ENCODE results near the gene GPR150. TPM values are rescaled to one million over a fixed set of nuclear protein-coding genes. Genes with fewer than 3 reads are reported as not detected.

GPR150 gene
- total RNA-seq, 1 experiment from 2014 or later = 0.17 TPM

DNA sequence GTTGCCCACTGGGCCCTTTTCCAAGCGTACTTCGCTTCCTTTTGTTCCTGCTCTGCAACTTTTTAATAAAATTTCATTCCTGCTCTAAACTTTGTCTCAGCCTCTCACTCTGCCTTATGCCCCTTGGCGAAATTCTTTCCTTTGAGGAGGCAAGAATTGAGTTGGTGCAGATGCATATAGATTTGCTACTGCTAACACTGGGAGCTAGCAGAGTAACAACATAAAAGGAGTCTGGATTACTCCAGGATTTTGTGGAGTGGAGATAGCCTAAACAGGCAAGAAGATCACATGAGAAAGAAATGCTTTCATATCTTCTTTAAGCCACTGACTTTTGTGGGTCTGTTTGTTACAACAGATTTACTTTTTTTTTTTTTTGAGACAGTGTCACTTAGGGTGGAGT is 13.8 kb downstream of the GPR150 start:
- H3K27ac Mint-ChIP-seq (ENCODE audit: unreplicated experiment) = no peak overlapping the region
- no peak overlapping the region for H3K4me3 Mint-ChIP-seq (ENCODE audit: low read depth, unreplicated experiment)
- H3K4me1 Mint-ChIP-seq (ENCODE audit: low read depth, unreplicated experiment) = peaks cover 14% of the 10 kb centered on the region
- no peaks in the 10 kb centered on the region for H3K36me3 Mint-ChIP-seq (ENCODE audit: insufficient read depth, unreplicated experiment)
- no peaks in the 10 kb centered on the region for H3K9me3 Mint-ChIP-seq (ENCODE audit: low read depth, unreplicated experiment)
- peaks cover 8% of the 10 kb centered on the region for H3K27me3 Mint-ChIP-seq (ENCODE audit: unreplicated experiment)
- no TSS peak for BruUV-seq (replicated peaks)
- CTCF ChIA-PET = no interaction called here
- no peak for DNase-seq
- intact Hi-C loops (cut with micrococcal nuclease; ENCODE audit: unreplicated experiment) = no loop called here
- TF ChIP-seq, protein P1, sequence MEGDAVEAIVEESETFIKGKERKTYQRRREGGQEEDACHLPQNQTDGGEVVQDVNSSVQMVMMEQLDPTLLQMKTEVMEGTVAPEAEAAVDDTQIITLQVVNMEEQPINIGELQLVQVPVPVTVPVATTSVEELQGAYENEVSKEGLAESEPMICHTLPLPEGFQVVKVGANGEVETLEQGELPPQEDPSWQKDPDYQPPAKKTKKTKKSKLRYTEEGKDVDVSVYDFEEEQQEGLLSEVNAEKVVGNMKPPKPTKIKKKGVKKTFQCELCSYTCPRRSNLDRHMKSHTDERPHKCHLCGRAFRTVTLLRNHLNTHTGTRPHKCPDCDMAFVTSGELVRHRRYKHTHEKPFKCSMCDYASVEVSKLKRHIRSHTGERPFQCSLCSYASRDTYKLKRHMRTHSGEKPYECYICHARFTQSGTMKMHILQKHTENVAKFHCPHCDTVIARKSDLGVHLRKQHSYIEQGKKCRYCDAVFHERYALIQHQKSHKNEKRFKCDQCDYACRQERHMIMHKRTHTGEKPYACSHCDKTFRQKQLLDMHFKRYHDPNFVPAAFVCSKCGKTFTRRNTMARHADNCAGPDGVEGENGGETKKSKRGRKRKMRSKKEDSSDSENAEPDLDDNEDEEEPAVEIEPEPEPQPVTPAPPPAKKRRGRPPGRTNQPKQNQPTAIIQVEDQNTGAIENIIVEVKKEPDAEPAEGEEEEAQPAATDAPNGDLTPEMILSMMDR (IDR thresholded peaks at IDR 0.05; ENCODE audit: unreplicated experiment) = no peak

DNA sequence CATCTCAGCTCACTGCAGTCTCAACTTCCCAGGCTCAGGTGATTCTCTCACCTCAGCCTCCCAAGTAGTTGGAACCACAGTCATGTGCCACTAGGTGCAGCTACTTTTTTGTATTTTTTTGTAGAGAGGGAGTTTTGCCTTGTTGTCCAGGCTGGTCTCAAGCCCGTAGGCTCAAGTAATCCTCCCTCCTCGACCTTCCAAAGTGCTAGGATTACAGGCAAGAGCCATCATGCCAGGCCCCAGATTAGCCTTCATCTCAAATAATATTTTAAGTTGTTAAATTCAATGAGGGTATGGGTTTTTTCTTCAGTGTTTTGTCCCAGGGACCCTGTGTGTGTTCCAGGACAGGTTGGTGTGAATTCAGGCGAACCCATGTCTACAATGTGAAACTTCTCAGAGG is 14.2 kb downstream of the GPR150 start:
- Mint-ChIP-seq H3K27ac (ENCODE audit: unreplicated experiment) (no peak overlapping the region), H3K36me3 (ENCODE audit: insufficient read depth, unreplicated experiment) (no peaks in the 10 kb centered on the region), H3K4me1 (ENCODE audit: low read depth, unreplicated experiment) (peaks cover 14% of the 10 kb centered on the region), H3K4me3 (ENCODE audit: low read depth, unreplicated experiment) (no peak overlapping the region), H3K9me3 (ENCODE audit: low read depth, unreplicated experiment) (no peaks in the 10 kb centered on the region), H3K27me3 (ENCODE audit: unreplicated experiment) (peaks cover 12% of the 10 kb centered on the region)
- BruUV-seq (replicated peaks) = no TSS peak
- TF ChIP-seq, protein P1 (IDR thresholded peaks at IDR 0.05; ENCODE audit: unreplicated experiment) = no peak
- intact Hi-C loops (cut with micrococcal nuclease; ENCODE audit: unreplicated experiment) = no loop called here
- CTCF ChIA-PET = no interaction called here
- DNase-seq = no peak

DNA sequence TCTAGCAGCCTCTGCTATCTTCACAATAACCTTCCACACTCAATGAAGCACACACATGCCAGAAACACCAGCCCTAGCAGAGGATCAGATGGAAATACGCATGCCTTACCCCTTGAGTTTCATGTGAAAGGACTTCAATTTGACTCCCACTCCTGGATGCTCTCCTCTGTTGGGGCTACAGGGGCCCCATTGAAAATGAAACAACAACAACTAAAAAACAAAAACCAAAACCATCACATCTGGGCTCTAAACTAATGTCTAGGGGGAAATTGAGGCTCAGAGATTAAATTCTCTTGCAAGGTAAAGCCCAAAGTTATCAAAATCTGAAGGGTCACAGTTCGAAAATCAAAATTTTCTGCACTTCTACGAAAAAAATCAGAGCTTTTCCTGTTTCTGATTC is 18.7 kb downstream of the GPR150 start:
- H3K4me1 Mint-ChIP-seq (ENCODE audit: low read depth, unreplicated experiment) = no peaks in the 10 kb centered on the region
- H3K9me3 Mint-ChIP-seq (ENCODE audit: low read depth, unreplicated experiment) = no peaks in the 10 kb centered on the region
- no peak overlapping the region for H3K27ac Mint-ChIP-seq (ENCODE audit: unreplicated experiment)
- TF ChIP-seq, protein P1 (IDR thresholded peaks at IDR 0.05; ENCODE audit: unreplicated experiment) = no peak
- intact Hi-C loops (cut with micrococcal nuclease; ENCODE audit: unreplicated experiment) = no loop called here
- H3K36me3 Mint-ChIP-seq (ENCODE audit: insufficient read depth, unreplicated experiment) = no peaks in the 10 kb centered on the region
- DNase-seq = no peak
- no peak overlapping the region for H3K4me3 Mint-ChIP-seq (ENCODE audit: low read depth, unreplicated experiment)
- BruUV-seq (replicated peaks) = no TSS peak
- CTCF ChIA-PET = no interaction called here
- H3K27me3 Mint-ChIP-seq (ENCODE audit: unreplicated experiment) = peaks cover 13% of the 10 kb centered on the region

DNA sequence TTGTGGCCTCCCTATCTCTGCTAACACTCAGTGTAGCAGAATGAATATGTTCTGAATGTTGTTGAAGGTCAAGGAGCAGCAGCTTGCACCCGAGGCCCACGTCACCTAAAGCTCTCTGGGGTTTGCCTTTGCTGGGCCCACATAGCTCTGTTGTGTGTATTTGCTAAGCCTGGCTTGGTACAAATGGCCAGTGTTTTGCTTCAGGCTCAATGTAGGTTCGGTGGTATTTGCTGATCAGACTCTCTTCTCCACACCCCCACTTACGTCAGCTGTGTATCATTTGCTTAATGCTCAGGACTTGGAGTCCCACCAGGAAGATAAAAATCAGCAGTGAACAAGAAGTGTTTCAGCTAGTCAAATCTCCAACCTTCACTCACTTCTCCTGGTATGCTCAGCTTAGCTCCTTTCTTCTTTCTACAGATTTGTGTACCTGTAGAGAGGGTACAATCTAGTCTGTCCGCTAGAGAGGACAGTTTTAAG is 21.9 kb downstream of the GPR150 start:
- BruUV-seq (replicated peaks) = no TSS peak
- CTCF ChIA-PET = interaction anchor here (1.0 kb wide), 2 partner anchors 139 to 205 kb away, joined by 4 to 5 read pairs; no protein-coding TSS in a partner anchor
- H3K4me1 Mint-ChIP-seq (ENCODE audit: low read depth, unreplicated experiment) = peaks cover 10% of the 10 kb centered on the region
- no peak overlapping the region for H3K27ac Mint-ChIP-seq (ENCODE audit: unreplicated experiment)
- H3K9me3 Mint-ChIP-seq (ENCODE audit: low read depth, unreplicated experiment) = no peaks in the 10 kb centered on the region
- intact Hi-C loops (cut with micrococcal nuclease; ENCODE audit: unreplicated experiment) = loop anchor here (10.0 kb wide), 2 partner anchors 323 to 963 kb away; partner anchors contain the start of gene ELL2
- no peak for DNase-seq
- peaks cover 11% of the 10 kb centered on the region for H3K36me3 Mint-ChIP-seq (ENCODE audit: insufficient read depth, unreplicated experiment)
- H3K27me3 Mint-ChIP-seq (ENCODE audit: unreplicated experiment) = peaks cover 13% of the 10 kb centered on the region
- TF ChIP-seq, protein P1 (IDR thresholded peaks at IDR 0.05; ENCODE audit: unreplicated experiment) = no peak
- no peak overlapping the region for H3K4me3 Mint-ChIP-seq (ENCODE audit: low read depth, unreplicated experiment)

Measured in Calu3 (cell line).